H1 (cell line): ENCODE data around the gene BASP1. TPM values are rescaled to one million over a fixed set of nuclear protein-coding genes. Genes with fewer than 3 reads are reported as not detected.

Experiments
- CTCF ChIA-PET: fragments of 300-600 bp; sonication (Branson Sonifier 250); formaldehyde crosslinking; loops from one replicate; lab custom pipeline; 2021; ENCODE audit not compliant: partially characterized antibody; lab: Charles Lee
- POLR2A ChIA-PET: fragments of 300-600 bp; sonication (Branson Sonifier 250); formaldehyde crosslinking; loops from one replicate; lab custom pipeline; 2021; ENCODE audit warnings: inconsistent platforms; ENCODE audit not compliant: partially characterized antibody; lab: Charles Lee
- DNase-seq, 2 experiments: peaks; one replicate each; pipeline versions ENCODE4 v3.0.0 to v3.0.0-alpha.2; 2010 to 2022; ENCODE audit warnings: low spot score in 2 of 2, low read depth in 1 of 2, mixed read lengths in 1 of 2
- FAIRE-seq: peaks from 2 replicates; lab custom pipeline; 2011; peaks lifted over from hg19 to GRCh38; lab: Jason Lieb, UNC
- H2AFZ ChIP-seq: 2 replicates; pipeline ENCODE4 v1.8.1; 2012; ENCODE audit warnings: low read length, inconsistent platforms
- H2AK5ac ChIP-seq: 2 replicates; pipeline ENCODE4 v1.6.1; 2013; ENCODE audit warnings: low read depth, low read length
- H2BK120ac ChIP-seq: replicated peaks from 2 replicates; pipeline ENCODE3; 2013; ENCODE audit warnings: low read depth, low read length, inconsistent platforms
- H2BK12ac ChIP-seq: 2 replicates; pipeline ENCODE4 v1.6.1; 2013; ENCODE audit warnings: low read depth, low read length
- H2BK15ac ChIP-seq: 2 replicates; pipeline ENCODE4 v1.6.1; 2013; ENCODE audit warnings: low read length
- H2BK20ac ChIP-seq: 2 replicates; pipeline ENCODE4 v1.6.1; 2013; ENCODE audit warnings: low read length
- H2BK5ac ChIP-seq: 2 replicates; pipeline ENCODE4 v1.6.1; 2013; ENCODE audit warnings: low read depth, low read length
- H3K14ac ChIP-seq: 2 replicates; pipeline ENCODE4 v1.6.1; 2013; ENCODE audit warnings: inconsistent platforms; ENCODE audit not compliant: insufficient read length
- H3K18ac ChIP-seq: 2 replicates; pipeline ENCODE4 v1.6.1; 2013; ENCODE audit warnings: low read length; ENCODE audit errors: extremely low read depth
- H3K23ac ChIP-seq: 2 replicates; pipeline ENCODE4 v1.6.1; 2013; ENCODE audit warnings: inconsistent platforms; ENCODE audit not compliant: insufficient read length
- H3K23me2 ChIP-seq: 2 replicates; pipeline ENCODE4 v1.6.1; 2013; ENCODE audit warnings: low read depth, low read length
- H3K27ac ChIP-seq: 2 replicates; pipeline ENCODE4 v1.6.1; 2011; ENCODE audit warnings: low read depth, low read length, inconsistent platforms
- H3K27me3 ChIP-seq, 4 experiments: replicated peaks in 1 of 4; 1 replicate in 1 of 4; 2 replicates in 3 of 4; pipeline versions ENCODE4 v1.6.1 to v1.8.1; 2011 to 2013; ENCODE audit warnings: low read length in 3 of 4, mild to moderate bottlenecking in 3 of 4, inconsistent platforms in 2 of 4, mixed read lengths in 2 of 4, moderate library complexity in 1 of 4; ENCODE audit not compliant: control insufficient read depth in 3 of 4, insufficient read depth in 3 of 4; ENCODE audit errors: extremely low read depth in 1 of 4
- H3K36me3 ChIP-seq, 4 experiments: 2 replicates each; pipeline versions ENCODE4 v1.6.1 to v1.8.1; 2011 to 2013; ENCODE audit warnings: mild to moderate bottlenecking in 4 of 4, low read length in 3 of 4, moderate library complexity in 2 of 4, control low read depth in 1 of 4, inconsistent platforms in 1 of 4; ENCODE audit not compliant: insufficient read depth in 4 of 4, control insufficient read depth in 2 of 4
- H3K4ac ChIP-seq: replicated peaks from 2 replicates; pipeline ENCODE3; 2013; ENCODE audit warnings: low read length, low read depth, mixed read lengths, inconsistent platforms; ENCODE audit not compliant: insufficient read length
- H3K4me1 ChIP-seq, 4 experiments: replicated peaks in 1 of 4; 1 replicate in 1 of 4; 2 replicates in 3 of 4; pipeline versions ENCODE4 v1.6.1 to v1.8.1; 2011 to 2013; ENCODE audit warnings: low read length in 3 of 4, inconsistent platforms in 2 of 4, mixed read lengths in 1 of 4; ENCODE audit not compliant: insufficient read depth in 4 of 4, control insufficient read depth in 3 of 4
- H3K4me2 ChIP-seq, 2 experiments: 2 replicates each; pipeline versions ENCODE4 v1.6.1 to v1.8.1; 2011 to 2013; ENCODE audit warnings: low read depth in 2 of 2, low read length in 2 of 2, control low read depth in 1 of 2, inconsistent platforms in 1 of 2, mild to moderate bottlenecking in 1 of 2; ENCODE audit not compliant: insufficient read depth in 1 of 2
- H3K4me3 ChIP-seq, 4 experiments: fragments of 200-600, 300-600 bp in 1 of 4; sonication (generic), shearing (Covaris generic), sonication (Bioruptor Twin) in 1 of 4; 2 replicates each; pipeline versions ENCODE4 v1.5.1 to v1.8.1; 2011 to 2016; ENCODE audit warnings: low read length in 4 of 4, low read depth in 3 of 4, control low read depth in 2 of 4, inconsistent platforms in 2 of 4, mild to moderate bottlenecking in 2 of 4, mixed read lengths in 1 of 4, moderate library complexity in 1 of 4; ENCODE audit not compliant: insufficient read depth in 2 of 4; ENCODE audit errors: extremely low read depth in 1 of 4
- H3K56ac ChIP-seq: replicated peaks from 2 replicates; pipeline ENCODE3; 2013; ENCODE audit warnings: low read depth, mild to moderate bottlenecking, mixed read lengths, low read length, inconsistent platforms; ENCODE audit not compliant: insufficient read length
- H3K79me1 ChIP-seq: 2 replicates; pipeline ENCODE4 v1.6.1; 2013; ENCODE audit warnings: low read depth, low read length, control low read depth
- H3K79me2 ChIP-seq, 2 experiments: 2 replicates each; pipeline versions ENCODE4 v1.6.1 to v1.8.1; 2012 to 2013; ENCODE audit warnings: low read length in 2 of 2, mild to moderate bottlenecking in 2 of 2, inconsistent platforms in 1 of 2; ENCODE audit not compliant: insufficient read depth in 2 of 2, control insufficient read depth in 1 of 2
- H3K9ac ChIP-seq, 4 experiments: replicated peaks in 1 of 4; 1 replicate in 1 of 4; 2 replicates in 3 of 4; pipeline versions ENCODE4 v1.6.1 to v1.8.1; 2011 to 2013; ENCODE audit warnings: low read depth in 3 of 4, low read length in 3 of 4, control low read depth in 2 of 4, mild to moderate bottlenecking in 2 of 4, moderate library complexity in 2 of 4, inconsistent platforms in 1 of 4; ENCODE audit errors: extremely low read depth in 1 of 4
- H3K9me3 ChIP-seq, 2 experiments: 2 replicates each; pipeline versions ENCODE4 v1.6.1 to v1.8.1; 2012 to 2013; ENCODE audit warnings: mild to moderate bottlenecking in 2 of 2, moderate library complexity in 2 of 2, control low read depth in 1 of 2, inconsistent platforms in 1 of 2, low read depth in 1 of 2, low read length in 1 of 2, mixed read lengths in 1 of 2; ENCODE audit not compliant: insufficient read depth in 2 of 2
- H4K20me1 ChIP-seq, 2 experiments: replicated peaks in 1 of 2; 2 replicates each; pipeline versions ENCODE3 to v1.8.1; 2011 to 2013; ENCODE audit warnings: inconsistent platforms in 2 of 2, low read length in 2 of 2, mild to moderate bottlenecking in 1 of 2; ENCODE audit not compliant: insufficient read depth in 2 of 2, control insufficient read depth in 1 of 2
- H4K5ac ChIP-seq: 2 replicates; pipeline ENCODE4 v1.6.1; 2013; ENCODE audit warnings: low read length, low read depth, mixed read lengths, inconsistent platforms; ENCODE audit not compliant: insufficient read length
- H4K8ac ChIP-seq: 2 replicates; pipeline ENCODE4 v1.8.0; 2013; ENCODE audit warnings: mild to moderate bottlenecking, moderate library complexity, low read length, inconsistent platforms; ENCODE audit not compliant: insufficient read depth; ENCODE audit errors: extremely low read depth
- H4K91ac ChIP-seq: replicated peaks from 2 replicates; pipeline ENCODE3; 2013; ENCODE audit warnings: low read length, mixed read lengths, inconsistent platforms; ENCODE audit not compliant: insufficient read length
- SP1 ChIP-seq: IDR thresholded peaks from 2 replicates; pipeline ENCODE4 v1.6.1; 2011; ENCODE audit warnings: low read depth, low read length
- TEAD4 ChIP-seq: IDR thresholded peaks from 2 replicates; pipeline ENCODE4 v1.6.1; 2012; ENCODE audit warnings: low read depth, low read length, inconsistent platforms, mixed read lengths
- WGBS, 2 experiments: shearing (Covaris generic) in 1 of 2; methylation state at CpG; one replicate each; pipeline versions ENCODE4 v1.1.6 to v1.1.7; 2013 to 2015; ENCODE audit warnings: low lambda C conversion rate in 2 of 2, mixed read lengths in 2 of 2, inconsistent platforms in 1 of 2, low coverage in 1 of 2, missing lambda C conversion rate in 1 of 2; ENCODE audit not compliant: insufficient replicate concordance in 2 of 2, insufficient coverage in 1 of 2, insufficient read length in 1 of 2; ENCODE audit errors: extremely low coverage in 1 of 2, missing lambda C conversion rate in 1 of 2; 5-methylcytosine and 5-hydroxymethylcytosine counted together
- polyA plus RNA-seq, 7 experiments: library from polyadenylated mRNA; depleted of rRNA in 3 of 7; stranded (reverse) in 5 of 7; unstranded in 2 of 7; fragments of >200 nt in 5 of 7; fragments of 200-250 nt in 2 of 7; gene quantifications; 1 replicate in 5 of 7; 2 replicates in 1 of 7; 4 replicates in 1 of 7; pipeline versions ENCODE4 v1.2.1 to v1.2.3, GENCODE V29; 2011 to 2013; ENCODE audit warnings: missing spikeins in 2 of 7, mixed read lengths in 2 of 7
- total RNA-seq: library from RNA; stranded (reverse); fragmentation: NEBNext Ultra II Directional; extraction: Animal tissue kit (Norgen Biotek cat#: 25700); gene quantifications from 2 replicates; pipeline ENCODE4 v1.2.1, GENCODE V29; 2021

BASP1 gene
- total and polyA plus RNA-seq, 2 of the 8 experiments (the other 6 are each of a cell fraction or from before 2014, with no cell fraction given): 95.2 to 104 TPM

DNA sequence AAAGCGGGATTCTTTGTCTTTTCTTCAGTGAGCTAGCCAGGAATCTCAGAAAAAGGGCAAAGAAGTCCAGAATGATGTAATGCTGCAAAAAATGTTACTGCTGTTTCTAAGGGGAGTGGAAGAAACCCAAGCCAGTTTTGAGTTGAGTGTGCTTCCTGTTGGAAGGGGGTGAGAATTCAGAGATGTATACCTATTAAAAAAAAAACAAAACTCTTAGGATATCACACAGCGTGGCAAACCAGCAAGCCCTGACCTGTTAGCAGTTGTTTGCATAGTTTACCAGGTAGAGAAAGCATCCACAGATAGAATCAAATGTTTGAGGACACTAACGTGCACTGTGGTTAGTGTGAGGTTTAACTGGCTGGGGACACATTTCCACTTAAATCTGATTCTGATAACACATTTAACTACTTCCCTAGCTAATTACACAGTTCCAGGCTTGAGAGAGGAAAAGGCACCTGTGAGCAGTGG is 11.4 kb downstream of the BASP1 start:
- Histone ChIP-seq H3K79me1 (peaks cover 8% of the 10 kb centered on the region; the same call in 1 of the 2 replicates), H4K20me1 (peaks cover 15 to 25% of the 10 kb centered on the region in 2 experiments), H3K23ac (no peak overlapping the region), H4K5ac (no peak overlapping the region), H3K4me2 (no peak overlapping the region), H2BK5ac (no peak overlapping the region), H3K79me2 (peaks cover 14 to 90% of the 10 kb centered on the region in 2 experiments), H4K91ac (no peak overlapping the region), H3K23me2 (0 out of 2 replicates have a peak, but pooled peaks cover 1% of the 10 kb centered on the region), H3K14ac (no peak overlapping the region), H3K9ac (no peak overlapping the region), H3K18ac (no peak overlapping the region), H3K27me3 (no peaks in the 10 kb centered on the region), H3K4me3 (no peak overlapping the region), H3K56ac (no peak overlapping the region), H2BK12ac (no peak overlapping the region), H3K9me3 (no peaks in the 10 kb centered on the region), H2AK5ac (no peak overlapping the region), H2BK15ac (no peak overlapping the region), H3K27ac (no peak overlapping the region; the same call in 1 of the 2 replicates), H3K4ac (no peak overlapping the region), H2BK120ac (no peak overlapping the region), H3K36me3 (peaks cover 0 to 15% (median 2%) of the 10 kb centered on the region in 4 experiments; a peak in 4 of 8 replicates), H2BK20ac (no peak overlapping the region), H4K8ac (no peak overlapping the region), H3K4me1 (peaks cover 0 to 16% (median 6%) of the 10 kb centered on the region in 4 experiments; a peak in 4 of 7 replicates), H2AFZ (no peak overlapping the region)
- ChIA-PET POLR2A (no interaction called here), CTCF (interaction anchor here (0.8 kb wide), 1 partner anchor 12 kb away, joined by 3 read pairs; no protein-coding TSS in a partner anchor)
- WGBS, 2 experiments: 58% methylated on average over 3 of the region's 3 CpGs; no CpG with 5 or more reads in 1 of the 2 experiments
- DNase-seq: no peak
- no peak for FAIRE-seq
- no peak for TF ChIP-seq SP1
- TF ChIP-seq TEAD4: no peak
